GM15510 (cell line): Measurements from ENCODE around the gene NHSL1.

Source experiments
- POLR2A ChIP-seq: IDR thresholded peaks from 3 replicates; pipeline ENCODE4 v1.6.1; 2011; ENCODE audit warnings: borderline replicate concordance; ENCODE audit not compliant: insufficient read length; ENCODE audit errors: extremely low read depth

The NHSL1 gene

GRCh38 chr6:138440296-138440695, 59.0 kb downstream of the NHSL1 start:
- no peak for TF ChIP-seq POLR2A

GRCh38 chr6:138439546-138439945, 59.7 kb downstream of the NHSL1 start:
- TF ChIP-seq POLR2A, result no peak

GRCh38 chr6:138434925-138435324, 64.4 kb downstream of the NHSL1 start:
- no peak for TF ChIP-seq POLR2A

- TF ChIP-seq POLR2A, result no peak
These were observed 65.2 kb downstream of the NHSL1 start for GRCh38 chr6:138434096-138434495.

GRCh38 chr6:138432063-138432356, 67.3 kb downstream of the NHSL1 start:
- TF ChIP-seq POLR2A, result no peak

- no peak for TF ChIP-seq POLR2A
These were observed 67.8 kb downstream of the NHSL1 start for GRCh38 chr6:138431256-138432062.

GRCh38 chr6:138430361-138431145, 68.7 kb downstream of the NHSL1 start:
- TF ChIP-seq POLR2A, result no peak

GRCh38 chr6:138429761-138430160, 69.5 kb downstream of the NHSL1 start:
- TF ChIP-seq POLR2A, result no peak

GRCh38 chr6:138428944-138429598, 70.2 kb downstream of the NHSL1 start:
- no peak for TF ChIP-seq POLR2A

GRCh38 chr6:138427701-138428100, 71.6 kb downstream of the NHSL1 start:
- TF ChIP-seq POLR2A, result no peak

GRCh38 chr6:138426500-138427123, 72.7 kb downstream of the NHSL1 start:
- no peak for TF ChIP-seq POLR2A

GRCh38 chr6:138424004-138424904, 75.0 kb downstream of the NHSL1 start:
- no peak for TF ChIP-seq POLR2A

- TF ChIP-seq POLR2A, result no peak
These were observed 76.4 kb downstream of the NHSL1 start for GRCh38 chr6:138422861-138423260.

GRCh38 chr6:138421608-138422007, 77.7 kb downstream of the NHSL1 start:
- TF ChIP-seq POLR2A, result no peak

GRCh38 chr6:138421089-138421488, 78.2 kb downstream of the NHSL1 start:
- TF ChIP-seq POLR2A, result no peak

GRCh38 chr6:138420356-138420755, 78.9 kb downstream of the NHSL1 start:
- TF ChIP-seq POLR2A, result no peak
